ENCODE measurements around the gene SUPT6H. TPM values are rescaled to one million over a fixed set of nuclear protein-coding genes. Genes with fewer than 3 reads are reported as not detected.
A peak's percentile ranks its signal among the peaks of the same experiment; 100 is the strongest.

The SUPT6H gene
- total and polyA plus RNA-seq, 9 of the 15 experiments (the other 6 are each of a cell fraction or from before 2014, with no cell fraction given), result 1.7 to 77.7 (median 49.2) TPM

DNA sequence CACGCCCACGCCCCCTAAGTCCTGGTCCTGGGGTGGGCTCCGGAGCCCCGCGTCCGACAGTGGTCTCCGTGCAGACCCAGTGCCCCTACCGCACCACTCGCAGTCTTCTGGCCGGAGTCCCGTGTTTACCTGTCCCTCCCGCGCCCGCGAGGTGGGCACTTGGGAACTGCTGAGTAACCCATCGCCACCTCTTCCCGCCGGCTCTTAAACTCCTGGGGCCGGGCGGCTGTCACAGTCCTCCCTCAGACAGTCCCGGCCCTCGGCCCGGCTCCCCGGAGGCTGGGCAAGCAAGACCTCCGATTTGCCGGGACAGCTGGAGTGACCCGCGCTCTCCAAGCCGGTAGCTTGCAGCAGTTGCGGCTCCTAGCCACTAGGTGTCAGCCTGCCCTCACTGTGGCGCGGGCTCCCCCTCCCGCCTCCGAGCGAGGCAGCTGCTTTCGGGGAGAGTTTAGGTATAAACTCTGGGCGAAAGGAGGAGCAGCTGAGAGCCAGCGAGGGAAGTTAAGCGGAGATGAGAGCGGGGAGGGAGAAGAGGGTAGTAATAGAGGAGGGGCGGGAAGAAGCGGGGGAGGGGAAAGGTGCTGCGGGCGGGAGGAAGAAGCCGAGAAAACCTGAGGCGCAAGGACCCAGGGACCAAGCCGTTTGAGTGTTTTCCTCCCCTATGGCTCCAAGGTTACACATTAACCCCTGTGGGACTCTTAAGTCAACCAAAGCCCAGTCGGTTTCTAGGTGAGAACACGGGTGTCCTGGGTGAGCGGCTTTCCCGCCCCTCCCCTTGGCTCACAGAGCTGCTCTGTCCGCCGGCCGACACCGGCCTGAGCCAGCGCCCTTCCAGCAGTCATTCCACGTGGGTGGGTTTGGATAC, 64.9 kb downstream of the SUPT6H start:
- peak overlapping the region; percentile 94 to 97 for H3K9ac ChIP-seq (ENCODE audit: insufficient read depth in 1 of 2, low read depth in 2 of 2, low read length in 2 of 2)
- POLR2A ChIA-PET, result interaction anchor here (0.6 to 11.1 kb wide), 44 partner anchors 8 to 567 kb away, joined by 3 to 367 read pairs (median 4); partner anchors contain the start of genes DHRS13, ERAL1, NUFIP2 and PHF12
- FAIRE-seq (peak; percentile 90), DNase-seq (ENCODE audit: extremely low read depth in 1 of 4, low spot score in 3 of 4) (peak; percentile 75 to 99 (median 84)), ATAC-seq (peak; percentile 58)
- peak overlapping the region; percentile 83 for H3K4me3 ChIP-seq
- H3K4me1 ChIP-seq (replicated peaks in 1 of 2; ENCODE audit: control insufficient read depth in 2 of 2, insufficient read depth in 2 of 2, low read length in 2 of 2), result peaks cover 47 to 64% of the 10 kb centered on the region in 2 experiments
- H3K36me3 ChIP-seq (ENCODE audit: control insufficient read depth, insufficient read depth, low read length), result peaks cover 38% of the 10 kb centered on the region
- H3K9me1 ChIP-seq (ENCODE audit: control insufficient read depth, insufficient read depth, low read length), result no peaks in the 10 kb centered on the region
- in situ Hi-C loops (cut with MboI), result no loop called here
- peak overlapping the region; percentile 100 for H3K4me2 ChIP-seq (ENCODE audit: insufficient read depth, low read length)
- peak overlapping the region; percentile 97 for H3K27ac ChIP-seq (ENCODE audit: extremely low read depth, low read depth, low read length)
- no TSS peak for BruUV-seq (replicated peaks)
- peaks cover 32% of the 10 kb centered on the region for H4K20me1 ChIP-seq (replicated peaks; ENCODE audit: control insufficient read depth, insufficient read depth, low read length)
- peaks cover 52% of the 10 kb centered on the region for H3K79me2 ChIP-seq (ENCODE audit: control insufficient read depth, insufficient read depth, low read length)
- peak overlapping the region; percentile 95 for H2AFZ ChIP-seq (ENCODE audit: low read depth, low read length)
- no peaks in the 10 kb centered on the region for H3K9me3 ChIP-seq (replicated peaks; ENCODE audit: control insufficient read depth, insufficient read depth, low read depth, low read length)
- H3K27me3 ChIP-seq (ENCODE audit: control insufficient read depth in 2 of 2, insufficient read depth in 2 of 2, low read length in 2 of 2), result no peaks in the 10 kb centered on the region
- under 1% methylated on average over 52 of the region's 57 CpGs for WGBS (ENCODE audit: insufficient coverage, low coverage, missing lambda C conversion rate)
- CTCF ChIA-PET (ENCODE audit: low intra/inter-chr PET ratio), result interaction anchor here (1.1 to 3.9 kb wide), 8 partner anchors 17 to 226 kb away, joined by 3 to 117 read pairs (median 12); partner anchors contain the start of genes DHRS13 and TRAF4
- intact Hi-C loops (cut with micrococcal nuclease), result loop anchor here (1.0 to 10.0 kb wide), 10 partner anchors 16 to 388 kb away; partner anchors contain the start of genes DHRS13 and SPAG5
- TF ChIP-seq RFX5 (IDR thresholded peaks at IDR 0.05; ENCODE audit: low read depth, low read length), result no peak
- peak; percentile 78 for TF ChIP-seq JUND (IDR thresholded peaks at IDR 0.05; ENCODE audit: borderline replicate concordance, low read depth, low read length)
- peak; percentile 6; the same call in 1 of the 3 replicates for TF ChIP-seq JUND (tag; IDR thresholded peaks at IDR 0.05; ENCODE audit: borderline replicate concordance, low read depth, low read length)
- TF ChIP-seq ZNF212 (CRISPR knock-in tag; IDR thresholded peaks at IDR 0.05), result 0 out of 2 replicates have a peak, but pooled peaks have one; percentile 5
- peak; percentile 60 for TF ChIP-seq KLF13 (tag; IDR thresholded peaks at IDR 0.05; ENCODE audit: borderline replicate concordance, low read depth)
- peak; percentile 21 for TF ChIP-seq POLR2B (IDR thresholded peaks at IDR 0.05; ENCODE audit: low read depth, partially characterized antibody)
- TF ChIP-seq, protein P1, sequence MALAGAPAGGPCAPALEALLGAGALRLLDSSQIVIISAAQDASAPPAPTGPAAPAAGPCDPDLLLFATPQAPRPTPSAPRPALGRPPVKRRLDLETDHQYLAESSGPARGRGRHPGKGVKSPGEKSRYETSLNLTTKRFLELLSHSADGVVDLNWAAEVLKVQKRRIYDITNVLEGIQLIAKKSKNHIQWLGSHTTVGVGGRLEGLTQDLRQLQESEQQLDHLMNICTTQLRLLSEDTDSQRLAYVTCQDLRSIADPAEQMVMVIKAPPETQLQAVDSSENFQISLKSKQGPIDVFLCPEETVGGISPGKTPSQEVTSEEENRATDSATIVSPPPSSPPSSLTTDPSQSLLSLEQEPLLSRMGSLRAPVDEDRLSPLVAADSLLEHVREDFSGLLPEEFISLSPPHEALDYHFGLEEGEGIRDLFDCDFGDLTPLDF (CRISPR knock-in tag; IDR thresholded peaks at IDR 0.05), result peak; percentile 94
- TF ChIP-seq PPARD (CRISPR knock-in tag; IDR thresholded peaks at IDR 0.05), result no peak
- TF ChIP-seq MEF2D (tag; conservative IDR thresholded peaks at IDR 0.05; ENCODE audit: low read depth), result no peak; the same call in 1 of the 2 replicates
- TF ChIP-seq SMARCA4 (IDR thresholded peaks at IDR 0.05), result peak; percentile 36; the same call in 1 of the 2 replicates
- no peak for TF ChIP-seq SMARCB1 (IDR thresholded peaks at IDR 0.05; ENCODE audit: insufficient read length, low read depth)
- TF ChIP-seq SREBF1 (IDR thresholded peaks at IDR 0.05; ENCODE audit: borderline replicate concordance, low read depth, low read length), result peak; percentile 57; the same call in 1 of the 2 replicates
- peak; percentile 71 for TF ChIP-seq POLR2G (IDR thresholded peaks at IDR 0.05; ENCODE audit: low read depth, low read length)
- TF ChIP-seq, protein P2, sequence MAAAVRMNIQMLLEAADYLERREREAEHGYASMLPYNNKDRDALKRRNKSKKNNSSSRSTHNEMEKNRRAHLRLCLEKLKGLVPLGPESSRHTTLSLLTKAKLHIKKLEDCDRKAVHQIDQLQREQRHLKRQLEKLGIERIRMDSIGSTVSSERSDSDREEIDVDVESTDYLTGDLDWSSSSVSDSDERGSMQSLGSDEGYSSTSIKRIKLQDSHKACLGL (CRISPR knock-in tag; IDR thresholded peaks at IDR 0.05; ENCODE audit: borderline replicate concordance, poor library complexity, severe bottlenecking), result peak; percentile 52
- peak; percentile 67; the same call in 1 of the 2 replicates for TF ChIP-seq JUN (IDR thresholded peaks at IDR 0.05; ENCODE audit: borderline replicate concordance, low read depth, low read length)
- 0 out of 2 replicates have a peak, but pooled peaks have one; percentile 53 for TF ChIP-seq JUN (CRISPR knock-in tag; IDR thresholded peaks at IDR 0.05; ENCODE audit: borderline replicate concordance)
- no peak for TF ChIP-seq ZNF717 (CRISPR knock-in tag; IDR thresholded peaks at IDR 0.05)
- peak; percentile 31 for TF ChIP-seq PCBP1 (IDR thresholded peaks at IDR 0.05; ENCODE audit: low read depth, low read length, poor library complexity, severe bottlenecking)
- peak; percentile 67; the same call in 1 of the 2 replicates for TF ChIP-seq MTA1 (IDR thresholded peaks at IDR 0.05; ENCODE audit: borderline replicate concordance)
- no peak for TF ChIP-seq ZNF140 (CRISPR knock-in tag; IDR thresholded peaks at IDR 0.05)

Data from K562 (cell line).